H1 (cell line): ENCODE results near the gene BICRAL. TPM values are rescaled to one million over a fixed set of nuclear protein-coding genes. Genes with fewer than 3 reads are reported as not detected.

ENCODE experiments used
- ASH2L ChIP-seq: fragments of 200-600, 300-600 bp; sonication (generic); IDR thresholded peaks from one replicate; pipeline ENCODE4 v1.7.1; 2017; ENCODE audit warnings: low read length
- BCL11A ChIP-seq, 2 experiments: IDR thresholded peaks; one replicate each; pipeline ENCODE4 v1.6.1; 2011; ENCODE audit warnings: low read depth in 2 of 2, low read length in 2 of 2, mild to moderate bottlenecking in 2 of 2
- CHD2 ChIP-seq: IDR thresholded peaks from 2 replicates; pipeline ENCODE4 v1.6.1; 2012; ENCODE audit warnings: low read length, improper control_type of control experiment
- CREB1 ChIP-seq: IDR thresholded peaks from 2 replicates; pipeline ENCODE4 v1.6.1; 2012; ENCODE audit warnings: inconsistent platforms
- EGR1 ChIP-seq: IDR thresholded peaks from 2 replicates; pipeline ENCODE4 v1.6.1; 2011; ENCODE audit warnings: low read depth, low read length, borderline replicate concordance
- EZH2 ChIP-seq: fragments of 200-600 bp; sonication (generic); IDR thresholded peaks from 2 replicates; pipeline ENCODE4 v1.7.1; 2012; ENCODE audit warnings: low read depth, mild to moderate bottlenecking, moderate library complexity, low read length, inconsistent platforms; ENCODE audit not compliant: severe bottlenecking
- HDAC2 ChIP-seq, 2 experiments: fragments of 300-600 bp in 1 of 2; sonication (generic) in 1 of 2; IDR thresholded peaks; 2 replicates each; pipeline ENCODE4 v1.6.1; 2011 to 2012; ENCODE audit warnings: low read depth in 2 of 2, low read length in 2 of 2, mild to moderate bottlenecking in 2 of 2, moderate library complexity in 2 of 2, borderline replicate concordance in 1 of 2, inconsistent platforms in 1 of 2
- JUND ChIP-seq: IDR thresholded peaks from 2 replicates; pipeline ENCODE4 v1.6.1; 2011; ENCODE audit warnings: mild to moderate bottlenecking, improper control_type of control experiment, low read length
- KDM4A ChIP-seq: IDR thresholded peaks from one replicate; pipeline ENCODE4 v1.7.1; 2012; ENCODE audit warnings: low read depth, mild to moderate bottlenecking, moderate library complexity, low read length, inconsistent platforms; ENCODE audit not compliant: severe bottlenecking
- KDM5A ChIP-seq: fragments of 200-600 bp; IDR thresholded peaks from 2 replicates; pipeline ENCODE4 v1.7.1; 2012; ENCODE audit warnings: mild to moderate bottlenecking, low read length, inconsistent platforms, mixed read lengths
- MAFK ChIP-seq: IDR thresholded peaks from 2 replicates; pipeline ENCODE4 v1.6.1; 2012; ENCODE audit warnings: low read depth, mild to moderate bottlenecking, improper control_type of control experiment, low read length
- NANOG ChIP-seq: IDR thresholded peaks from 2 replicates; pipeline ENCODE4 v1.6.1; 2011; ENCODE audit warnings: low read length, low read depth, mild to moderate bottlenecking, inconsistent platforms; ENCODE audit not compliant: insufficient read depth, poor library complexity, severe bottlenecking
- RAD21 ChIP-seq, 2 experiments: IDR thresholded peaks in 1 of 2; conservative IDR thresholded peaks in 1 of 2; 2 replicates each; pipeline ENCODE4 v1.6.1; 2011; ENCODE audit warnings: low read depth in 2 of 2, low read length in 2 of 2, improper control_type of control experiment in 1 of 2, inconsistent platforms in 1 of 2, mild to moderate bottlenecking in 1 of 2, moderate library complexity in 1 of 2
- RXRA ChIP-seq: IDR thresholded peaks from 2 replicates; pipeline ENCODE4 v1.6.1; 2011; ENCODE audit warnings: low read depth, mild to moderate bottlenecking, low read length, moderate library complexity; ENCODE audit not compliant: insufficient read depth
- SIN3A ChIP-seq, 2 experiments: IDR thresholded peaks in 1 of 2; conservative IDR thresholded peaks in 1 of 2; 2 replicates each; pipeline ENCODE4 v1.6.1; 2011 to 2012; ENCODE audit warnings: low read length in 2 of 2, improper control_type of control experiment in 1 of 2, low read depth in 1 of 2, mild to moderate bottlenecking in 1 of 2
- SIRT6 ChIP-seq: IDR thresholded peaks from one replicate; pipeline ENCODE4 v1.7.1; 2012; ENCODE audit warnings: low read length, inconsistent platforms
- SIX5 ChIP-seq: IDR thresholded peaks from 2 replicates; pipeline ENCODE4 v1.6.1; 2011; ENCODE audit warnings: mild to moderate bottlenecking, low read depth, low read length
- SP1 ChIP-seq: IDR thresholded peaks from 2 replicates; pipeline ENCODE4 v1.6.1; 2011; ENCODE audit warnings: low read depth, low read length
- SP2 ChIP-seq: IDR thresholded peaks from 2 replicates; pipeline ENCODE4 v1.6.1; 2012; ENCODE audit warnings: mild to moderate bottlenecking, low read length, inconsistent platforms
- SRF ChIP-seq: IDR thresholded peaks from 2 replicates; pipeline ENCODE4 v1.6.1; 2011; ENCODE audit warnings: mild to moderate bottlenecking, low read depth, low read length, moderate library complexity
- TAF1 ChIP-seq: IDR thresholded peaks from 2 replicates; pipeline ENCODE4 v1.6.1; 2011; ENCODE audit warnings: mild to moderate bottlenecking, low read depth, low read length
- TBP ChIP-seq: IDR thresholded peaks from 2 replicates; pipeline ENCODE4 v1.6.1; 2011; ENCODE audit warnings: low read depth, low read length, improper control_type of control experiment
- ZNF274 ChIP-seq: IDR thresholded peaks from 2 replicates; pipeline ENCODE4 v1.7.0; 2012; ENCODE audit warnings: low read length, borderline replicate concordance; ENCODE audit errors: extremely low read depth
- polyA plus RNA-seq, 7 experiments: library from polyadenylated mRNA; depleted of rRNA in 3 of 7; stranded (reverse) in 5 of 7; unstranded in 2 of 7; fragments of >200 nt in 5 of 7; fragments of 200-250 nt in 2 of 7; gene quantifications; 1 replicate in 5 of 7; 2 replicates in 1 of 7; 4 replicates in 1 of 7; pipeline versions ENCODE4 v1.2.1 to v1.2.3, GENCODE V29; 2011 to 2013; ENCODE audit warnings: missing spikeins in 2 of 7, mixed read lengths in 2 of 7
- total RNA-seq: library from RNA; stranded (reverse); fragmentation: NEBNext Ultra II Directional; extraction: Animal tissue kit (Norgen Biotek cat#: 25700); gene quantifications from 2 replicates; pipeline ENCODE4 v1.2.1, GENCODE V29; 2021
- TF ChIP-seq, protein P1 (sequence below): IDR thresholded peaks from 2 replicates; pipeline ENCODE4 v1.6.1; 2012; ENCODE audit warnings: inconsistent platforms

The BICRAL gene
- total and polyA plus RNA-seq, 2 of the 8 experiments (the other 6 are each of a cell fraction or from before 2014, with no cell fraction given), result 9.4 to 12.2 TPM

DNA sequence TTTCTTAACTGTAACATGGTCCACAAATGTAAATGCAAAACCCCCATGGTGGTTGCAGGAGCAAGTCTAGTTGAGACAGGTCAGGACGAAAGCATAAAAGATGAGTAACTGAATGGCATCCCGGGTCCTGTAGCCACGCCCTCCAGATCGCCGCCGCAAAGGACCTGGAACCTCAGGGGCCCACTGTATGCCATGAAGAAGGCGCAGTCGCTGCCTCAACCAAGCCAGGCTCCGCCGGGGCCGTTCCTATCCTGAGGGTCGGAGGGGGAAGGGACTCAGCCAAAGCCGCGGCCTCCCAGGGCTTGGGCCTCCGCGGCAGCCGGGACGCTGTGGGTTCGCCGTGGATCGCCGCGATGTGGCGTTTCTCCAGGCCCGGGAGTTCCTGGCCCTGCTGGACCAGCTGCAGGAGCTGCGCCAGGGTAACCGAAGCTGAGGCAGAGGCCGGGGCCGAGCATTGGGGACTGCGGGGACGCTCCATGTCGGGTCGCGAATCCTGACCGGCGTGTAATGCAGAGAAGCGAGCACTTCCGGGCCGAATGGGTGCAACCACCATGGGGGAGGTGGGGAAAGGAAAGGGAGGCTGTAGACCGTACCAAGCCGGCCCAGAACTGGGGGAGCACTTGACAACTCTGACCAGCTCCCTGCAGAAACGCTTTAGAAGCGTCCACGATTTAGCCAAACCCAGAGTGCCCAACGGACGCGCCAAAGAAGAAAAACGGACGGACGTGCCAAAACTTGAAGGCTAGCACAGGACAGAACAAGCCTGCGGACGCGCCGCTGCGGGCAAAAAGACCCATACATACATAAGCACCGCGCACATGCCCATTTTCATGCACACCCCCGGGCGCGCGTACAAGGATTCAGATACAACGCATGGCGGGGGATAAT lies 108.7 kb downstream of the BICRAL start (continued):
- TF ChIP-seq, protein P1, sequence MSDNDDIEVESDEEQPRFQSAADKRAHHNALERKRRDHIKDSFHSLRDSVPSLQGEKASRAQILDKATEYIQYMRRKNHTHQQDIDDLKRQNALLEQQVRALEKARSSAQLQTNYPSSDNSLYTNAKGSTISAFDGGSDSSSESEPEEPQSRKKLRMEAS, result peak; percentile 44; the same call in 1 of the 2 replicates
- TF ChIP-seq RAD21 (IDR thresholded peaks at IDR 0.05 in 1 of 2, conservative IDR thresholded peaks at IDR 0.05 in 1 of 2; ENCODE audit: low read depth in 2 of 2, low read length in 2 of 2) (no peak), MAFK (no peak), KDM4A (peak; percentile 52), EZH2 (no peak), ASH2L (peak; percentile 86), CREB1 (peak; percentile 53; the same call in 1 of the 2 replicates), SIRT6 (no peak), JUND (peak; percentile 96), SRF (no peak), NANOG (no peak), HDAC2 (IDR thresholded peaks at IDR 0.05; ENCODE audit: borderline replicate concordance in 1 of 2, low read depth in 2 of 2, low read length in 2 of 2) (0 out of 4 replicates have a peak, but pooled peaks of 1 of the 2 experiments have one; percentile 45), TBP (peak; percentile 81), SP1 (peak; percentile 71; the same call in 1 of the 2 replicates), SIN3A (conservative IDR thresholded peaks at IDR 0.05 in 1 of 2, IDR thresholded peaks at IDR 0.05 in 1 of 2; ENCODE audit: low read depth in 1 of 2, low read length in 2 of 2) (peak in 1 of 2 experiments; percentile 70; a peak in 2 of 4 replicates), EGR1 (no peak), SIX5 (peak; percentile 48), TAF1 (peak; percentile 94), RXRA (no peak), SP2 (no peak), ZNF274 (no peak), BCL11A (IDR thresholded peaks at IDR 0.05; ENCODE audit: low read depth in 2 of 2, low read length in 2 of 2) (no peak), KDM5A (0 out of 2 replicates have a peak, but pooled peaks have one; percentile 40), CHD2 (peak; percentile 40)
